ENCODE measurements around the gene ANKS1B.

Gene ANKS1B

GRCh38 chr12:99914206-99914605, 70.5 kb downstream of the ANKS1B start:
- TF ChIP-seq, protein P1, sequence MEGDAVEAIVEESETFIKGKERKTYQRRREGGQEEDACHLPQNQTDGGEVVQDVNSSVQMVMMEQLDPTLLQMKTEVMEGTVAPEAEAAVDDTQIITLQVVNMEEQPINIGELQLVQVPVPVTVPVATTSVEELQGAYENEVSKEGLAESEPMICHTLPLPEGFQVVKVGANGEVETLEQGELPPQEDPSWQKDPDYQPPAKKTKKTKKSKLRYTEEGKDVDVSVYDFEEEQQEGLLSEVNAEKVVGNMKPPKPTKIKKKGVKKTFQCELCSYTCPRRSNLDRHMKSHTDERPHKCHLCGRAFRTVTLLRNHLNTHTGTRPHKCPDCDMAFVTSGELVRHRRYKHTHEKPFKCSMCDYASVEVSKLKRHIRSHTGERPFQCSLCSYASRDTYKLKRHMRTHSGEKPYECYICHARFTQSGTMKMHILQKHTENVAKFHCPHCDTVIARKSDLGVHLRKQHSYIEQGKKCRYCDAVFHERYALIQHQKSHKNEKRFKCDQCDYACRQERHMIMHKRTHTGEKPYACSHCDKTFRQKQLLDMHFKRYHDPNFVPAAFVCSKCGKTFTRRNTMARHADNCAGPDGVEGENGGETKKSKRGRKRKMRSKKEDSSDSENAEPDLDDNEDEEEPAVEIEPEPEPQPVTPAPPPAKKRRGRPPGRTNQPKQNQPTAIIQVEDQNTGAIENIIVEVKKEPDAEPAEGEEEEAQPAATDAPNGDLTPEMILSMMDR (IDR thresholded peaks at IDR 0.05; ENCODE audit: unreplicated experiment in 3 of 3) = no peak
- H3K36me3 Mint-ChIP-seq (ENCODE audit: low read depth) = no peaks in the 10 kb centered on the region
- no peaks in the 10 kb centered on the region for H3K27me3 Mint-ChIP-seq (ENCODE audit: low read depth)

GRCh38 chr12:99911967-99912366, 72.8 kb downstream of the ANKS1B start:
- Mint-ChIP-seq H3K36me3 (ENCODE audit: low read depth) (no peaks in the 10 kb centered on the region), H3K4me3 (no peak overlapping the region), H3K27ac (no peak overlapping the region), H3K4me1 (peaks cover 5% of the 10 kb centered on the region), H3K9me3 (no peaks in the 10 kb centered on the region), H3K27me3 (ENCODE audit: low read depth) (no peaks in the 10 kb centered on the region)
- TF ChIP-seq, protein P1 (IDR thresholded peaks at IDR 0.05; ENCODE audit: unreplicated experiment in 3 of 3) = no peak

More at GRCh38 chr12:99914206-99914605, 70.5 kb downstream of the ANKS1B start:
- no peak overlapping the region for H3K4me3 Mint-ChIP-seq
- no peaks in the 10 kb centered on the region for H3K9me3 Mint-ChIP-seq
- peaks cover 5% of the 10 kb centered on the region for H3K4me1 Mint-ChIP-seq
- H3K27ac Mint-ChIP-seq = no peak overlapping the region

DNA sequence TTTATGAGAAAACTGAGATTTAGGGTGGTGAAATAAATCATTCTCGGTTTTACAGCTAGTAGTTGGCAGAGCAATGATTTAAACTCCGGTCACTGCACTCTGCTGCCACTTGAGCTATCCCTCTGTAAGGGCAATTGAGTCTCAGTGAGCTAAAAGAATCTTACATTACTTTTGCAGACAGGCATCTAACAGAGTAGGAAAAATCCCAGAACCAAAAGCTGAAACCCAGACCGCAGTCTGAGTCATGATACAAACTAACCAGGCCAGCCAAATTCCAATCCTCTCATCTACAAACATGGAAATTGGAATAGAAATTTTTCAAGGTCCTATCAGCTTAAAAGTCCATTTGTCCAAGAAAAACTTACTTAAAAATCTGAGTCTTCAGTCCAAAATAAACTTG, 73.7 kb downstream of the ANKS1B start:
- no peaks in the 10 kb centered on the region for H3K36me3 Mint-ChIP-seq (ENCODE audit: low read depth)
- no peak overlapping the region for H3K4me3 Mint-ChIP-seq
- H3K27ac Mint-ChIP-seq = peak overlapping the region in 2 of 3 experiments; percentile 52 to 62
- TF ChIP-seq, protein P1 (IDR thresholded peaks at IDR 0.05; ENCODE audit: unreplicated experiment in 3 of 3) = no peak
- no peaks in the 10 kb centered on the region for H3K27me3 Mint-ChIP-seq (ENCODE audit: low read depth)
- H3K9me3 Mint-ChIP-seq = no peaks in the 10 kb centered on the region
- peaks cover 5% of the 10 kb centered on the region for H3K4me1 Mint-ChIP-seq

GRCh38 chr12:99910342-99910741, 74.4 kb downstream of the ANKS1B start:
- no peak overlapping the region for H3K4me3 Mint-ChIP-seq

GRCh38 chr12:99906786-99907579, 77.8 kb downstream of the ANKS1B start:
- H3K36me3 Mint-ChIP-seq (ENCODE audit: low read depth) = no peaks in the 10 kb centered on the region
- H3K4me1 Mint-ChIP-seq = peaks cover 5% of the 10 kb centered on the region
- H3K4me3 Mint-ChIP-seq = no peak overlapping the region
- no peaks in the 10 kb centered on the region for H3K9me3 Mint-ChIP-seq
- no peaks in the 10 kb centered on the region for H3K27me3 Mint-ChIP-seq (ENCODE audit: low read depth)
- no peak overlapping the region for H3K27ac Mint-ChIP-seq
- TF ChIP-seq, protein P1 (IDR thresholded peaks at IDR 0.05; ENCODE audit: unreplicated experiment in 3 of 3) = no peak

More at GRCh38 chr12:99910342-99910741, 74.4 kb downstream of the ANKS1B start:
- no peaks in the 10 kb centered on the region for H3K36me3 Mint-ChIP-seq (ENCODE audit: low read depth)
- H3K27me3 Mint-ChIP-seq (ENCODE audit: low read depth) = no peaks in the 10 kb centered on the region
- TF ChIP-seq, protein P1 (IDR thresholded peaks at IDR 0.05; ENCODE audit: unreplicated experiment in 3 of 3) = no peak
- H3K27ac Mint-ChIP-seq = no peak overlapping the region
- H3K9me3 Mint-ChIP-seq = no peaks in the 10 kb centered on the region
- H3K4me1 Mint-ChIP-seq = peaks cover 5% of the 10 kb centered on the region

GRCh38 chr12:99901181-99901580, 83.6 kb downstream of the ANKS1B start:
- TF ChIP-seq, protein P1 (IDR thresholded peaks at IDR 0.05; ENCODE audit: unreplicated experiment in 3 of 3) = no peak
- H3K27me3 Mint-ChIP-seq (ENCODE audit: low read depth) = no peaks in the 10 kb centered on the region
- H3K4me3 Mint-ChIP-seq = no peak overlapping the region
- no peaks in the 10 kb centered on the region for H3K9me3 Mint-ChIP-seq
- no peaks in the 10 kb centered on the region for H3K4me1 Mint-ChIP-seq
- H3K36me3 Mint-ChIP-seq (ENCODE audit: low read depth) = no peaks in the 10 kb centered on the region
- no peak overlapping the region for H3K27ac Mint-ChIP-seq
